Uterus (tissue), 4 donors: ENCODE measurements around the gene RAB11FIP5. TPM values are rescaled to one million over a fixed set of nuclear protein-coding genes. Genes with fewer than 3 reads are reported as not detected.

ENCODE experiments used
- DNase-seq, 2 donors: peaks; one replicate each; pipeline ENCODE4 v3.0.0-alpha.2; 2019 to 2020
- H3K27ac ChIP-seq, 2 donors: fragments of 200-600 bp; sonication (generic); 1 replicate in 1 of 2; 2 replicates in 1 of 2; pipeline ENCODE4 v1.5.1; 2016 to 2018
- H3K27me3 ChIP-seq, 2 donors: fragments of 200-600 bp; sonication (generic); one replicate each; pipeline ENCODE4 v1.5.1; 2018 to 2019; ENCODE audit warnings: control low read depth in 1 of 2
- H3K36me3 ChIP-seq, 2 donors: fragments of 200-600 bp; sonication (generic); one replicate each; pipeline ENCODE4 v1.5.1; 2019; ENCODE audit warnings: control low read depth in 1 of 2
- H3K4me1 ChIP-seq, 2 donors: fragments of 200-600 bp; sonication (generic); one replicate each; pipeline ENCODE4 v1.5.1; 2018 to 2019; ENCODE audit warnings: control low read depth in 1 of 2
- H3K4me3 ChIP-seq, 2 donors: fragments of 200-600 bp; sonication (generic); 1 replicate in 1 of 2; 2 replicates in 1 of 2; pipeline ENCODE4 v1.5.1; 2018 to 2019; ENCODE audit warnings: mild to moderate bottlenecking in 1 of 2
- H3K9me3 ChIP-seq, 2 donors: fragments of 200-600 bp; sonication (generic); one replicate each; pipeline ENCODE4 v1.5.1; 2019; ENCODE audit warnings: control low read depth in 1 of 2
- CTCF ChIP-seq, 4 experiments: fragments of 200-600 bp in 2 of 4; fragments of 450-650 bp in 2 of 4; sonication (generic) in 2 of 4; IDR thresholded peaks; one replicate each; pipeline ENCODE4 v1.5.1; 2016 to 2019; ENCODE audit warnings: antibody characterized with exemption in 4 of 4, mild to moderate bottlenecking in 2 of 4, moderate library complexity in 1 of 4
- POLR2A ChIP-seq, 2 donors: fragments of 450-650 bp; IDR thresholded peaks; one replicate each; pipeline ENCODE4 v1.6.1; 2016; ENCODE audit warnings: antibody characterized with exemption in 2 of 2, mild to moderate bottlenecking in 1 of 2, moderate library complexity in 1 of 2
- intact Hi-C: fragments of 100-400 bp; cut with DNase I; formaldehyde crosslinking; loops from one replicate; pipeline ENCODE4 v1.15.1; 2023; ENCODE audit warnings: low total_unique reads
- total RNA-seq, 4 donors: library from RNA; depleted of rRNA in 3 of 4; stranded (reverse); fragments of >200 nt in 3 of 4; gene quantifications; one replicate each; pipeline versions ENCODE4 v1.1.0 to v1.2.4, GENCODE V29; 2014 to 2023
- donor health status: DM: yes; HTN: yes; CAD: no.

Gene RAB11FIP5
- total RNA-seq, 4 donors from 2014 or later: 22.4 to 45.7 (median 31.7) TPM

DNA sequence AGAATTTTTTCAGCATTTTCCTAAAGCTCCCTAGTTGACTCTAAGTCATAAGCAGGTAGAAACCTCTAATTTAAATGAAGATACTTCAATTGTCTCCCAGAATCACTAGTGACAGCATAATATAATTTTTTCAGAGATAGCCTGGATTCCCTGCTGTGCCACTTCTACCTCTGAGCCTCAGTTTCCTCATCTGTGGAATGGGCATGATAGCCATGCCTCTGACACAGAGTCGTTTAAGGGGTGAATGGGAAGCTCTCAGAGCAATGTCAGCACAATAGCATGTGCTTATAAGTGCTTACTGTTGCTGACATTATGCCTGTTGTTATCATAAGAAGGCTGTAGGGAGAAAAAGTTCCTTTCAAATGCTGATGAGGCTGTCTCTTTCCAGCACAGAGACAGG lies 89.3 kb downstream of the RAB11FIP5 start:
- no peaks in the 10 kb centered on the region for H3K27me3 ChIP-seq
- no peak overlapping the region for H3K4me3 ChIP-seq
- intact Hi-C loops: no loop called here
- H3K4me1 ChIP-seq: no peaks in the 10 kb centered on the region
- H3K36me3 ChIP-seq: no peaks in the 10 kb centered on the region
- TF ChIP-seq CTCF (IDR thresholded peaks at IDR 0.05) (no peak), POLR2A (IDR thresholded peaks at IDR 0.05) (no peak)
- no peak overlapping the region for H3K27ac ChIP-seq
- no peaks in the 10 kb centered on the region for H3K9me3 ChIP-seq
- no peak for DNase-seq

Other genes starting within 250 kb of the RAB11FIP5 start
- gene SPR, start 225.5 kb downstream of the RAB11FIP5 start, total RNA-seq: 10 to 100 TPM in 3 of 4 donors, 1 to 10 TPM in 1; 4.5 to 33.8 (median 18.8) TPM
- gene EMX1, start 195.4 kb downstream of the RAB11FIP5 start, total RNA-seq: under 1 TPM in 1 of 4 donors, not detected in 3; 0.21 TPM
- gene SFXN5, start 41.2 kb downstream of the RAB11FIP5 start, total RNA-seq: 10 to 100 TPM in 2 of 4 donors, 1 to 10 TPM in 2; 2.1 to 16.0 (median 10.6) TPM
- gene NOTO, start 89.6 kb upstream of the RAB11FIP5 start, total RNA-seq: not detected
- gene SMYD5, start 101.3 kb upstream of the RAB11FIP5 start, total RNA-seq: 10 to 100 TPM in 3 of 4 donors, 1 to 10 TPM in 1; 5.9 to 31.1 (median 22.7) TPM
- 10 to 100 TPM in 2 of 4 donors, 1 to 10 TPM in 2; 2.3 to 11.8 (median 9.8) TPM for gene PRADC1, start 120.3 kb upstream of the RAB11FIP5 start, total RNA-seq
- gene CCT7, start 121.4 kb upstream of the RAB11FIP5 start, total RNA-seq: 100 to 1,000 TPM; 118 to 269 (median 188) TPM
- gene FBXO41, start 171.5 kb upstream of the RAB11FIP5 start, total RNA-seq: 1 to 10 TPM in 3 of 4 donors, under 1 TPM in 1; 0.29 to 5.6 (median 1.6) TPM
- not detected for gene EGR4, start 180.6 kb upstream of the RAB11FIP5 start, total RNA-seq